ENCODE results near the gene APOM. TPM values are rescaled to one million over a fixed set of nuclear protein-coding genes. Genes with fewer than 3 reads are reported as not detected.

APOM gene
- total RNA-seq, 2 donors from 2014 or later, result 2.6 to 2.7 TPM

DNA sequence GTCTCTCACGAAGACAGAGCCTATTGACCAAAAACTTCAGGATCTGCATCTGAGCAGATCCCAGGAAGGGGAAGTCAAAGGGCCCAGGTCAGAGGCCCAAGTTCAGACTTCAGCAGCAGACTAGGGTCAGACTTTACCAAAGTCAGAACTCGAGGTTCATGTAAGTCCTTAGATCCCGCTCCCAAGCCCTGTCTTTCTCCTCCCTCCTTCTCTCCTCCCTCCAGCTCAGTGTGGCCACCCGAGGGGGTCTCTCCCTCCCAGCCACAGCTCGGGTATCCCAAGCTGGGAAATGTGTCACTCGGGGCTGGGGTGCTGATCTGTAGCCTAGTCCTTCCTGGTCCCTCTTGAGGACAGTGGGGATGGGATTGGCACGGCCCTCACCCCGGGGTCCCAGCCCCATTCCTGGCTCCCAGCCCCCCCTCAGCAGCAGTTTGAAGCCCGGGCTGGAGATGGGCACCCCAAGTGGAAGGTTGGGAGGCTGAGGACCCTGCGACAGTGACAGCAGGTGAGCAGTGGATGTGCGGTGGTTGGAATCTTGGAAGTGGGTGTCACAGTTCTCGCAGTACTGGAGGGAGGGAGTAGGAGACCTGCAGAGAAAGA is 6.5 kb downstream of the APOM start:
- Mint-ChIP-seq H3K27ac (peak overlapping the region; percentile 20 to 92), H3K36me3 (peaks cover 55 to 56% of the 10 kb centered on the region in 2 donors), H3K9me3 (no peaks in the 10 kb centered on the region)
- no peak for ATAC-seq
- DNase-seq (ENCODE audit: low spot score in 2 of 2), result no peak

DNA sequence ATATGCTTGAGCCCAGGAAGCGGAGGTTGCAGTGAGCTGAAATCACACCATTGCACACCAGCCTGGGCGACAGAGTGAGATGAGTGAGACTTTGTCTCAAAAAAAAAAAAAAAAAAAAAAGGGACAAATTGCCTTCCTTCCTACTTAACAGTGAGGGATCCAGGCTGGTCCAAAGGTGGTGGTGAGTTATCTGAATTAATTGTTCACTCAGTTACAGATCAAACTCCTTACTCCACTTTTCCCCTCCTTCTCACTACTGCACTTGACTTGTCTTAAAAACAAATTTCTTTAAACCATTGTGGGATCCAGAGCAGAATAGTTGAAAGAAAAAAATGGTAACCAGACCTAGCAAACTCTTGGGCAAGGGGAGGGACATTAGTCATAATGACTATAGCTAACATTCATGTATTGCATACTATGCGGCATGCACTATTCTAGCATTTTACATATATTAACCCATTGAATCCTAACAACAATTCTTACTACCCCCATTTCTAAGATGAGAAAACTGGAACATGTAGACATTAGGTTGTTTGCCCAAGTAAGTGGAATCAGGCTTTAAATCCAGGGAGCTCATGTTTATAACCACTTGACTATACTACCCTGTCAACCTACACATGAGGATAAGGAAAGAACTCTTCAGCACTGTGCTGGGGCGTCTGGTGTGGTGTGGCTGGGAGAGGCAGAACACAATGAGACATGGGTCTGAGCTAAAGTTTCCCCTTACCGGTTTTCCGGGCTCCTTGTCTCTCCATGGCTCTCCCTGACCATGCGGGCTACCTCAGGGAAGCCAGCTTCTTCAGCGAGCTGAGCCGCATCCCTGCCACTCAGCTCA is 7.6 kb downstream of the APOM start:
- Mint-ChIP-seq H3K27ac (peak overlapping the region; percentile 94 to 99), H3K36me3 (peaks cover 60 to 65% of the 10 kb centered on the region in 2 donors), H3K9me3 (no peaks in the 10 kb centered on the region)

DNA sequence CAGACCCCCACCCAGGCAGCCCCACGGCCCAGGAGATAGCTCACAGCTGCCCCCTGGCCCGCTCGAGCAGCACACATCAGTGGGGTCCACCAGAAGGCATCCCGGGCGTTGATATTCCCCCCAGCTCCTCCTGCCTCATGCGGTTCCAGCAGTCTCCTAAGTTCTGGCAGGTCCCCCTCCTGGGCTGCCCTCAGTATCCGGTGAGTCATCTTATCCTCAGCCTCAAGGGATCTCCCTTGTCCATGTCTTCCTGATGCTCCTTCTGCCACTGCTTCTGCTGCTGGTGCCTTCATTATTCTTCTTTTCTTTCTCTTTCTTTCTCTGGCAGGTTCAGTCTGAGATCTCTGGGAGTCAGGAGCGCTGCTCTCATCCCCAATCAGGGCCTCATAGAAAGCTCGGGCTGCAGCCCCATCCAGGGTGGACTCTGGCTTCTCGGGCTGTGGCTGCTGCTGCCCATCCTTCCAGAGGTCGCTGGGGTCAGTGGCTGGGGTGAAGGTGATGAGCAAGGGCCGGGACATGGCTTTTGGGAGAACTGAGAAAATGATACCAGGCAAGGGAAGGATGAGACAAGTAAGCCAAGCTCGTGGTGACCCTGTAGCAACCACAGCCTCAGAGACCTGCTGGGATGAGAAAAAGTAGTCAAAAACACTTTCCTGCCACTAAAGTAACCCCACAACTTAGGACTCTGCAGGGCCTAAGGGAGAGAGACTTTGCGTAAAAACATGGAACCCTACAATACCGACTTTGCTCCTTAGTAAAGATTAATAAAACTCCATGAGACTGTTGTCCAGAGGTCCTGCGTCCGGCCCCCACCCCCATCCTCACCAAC is 8.5 kb downstream of the APOM start:
- no peak for ATAC-seq
- Mint-ChIP-seq H3K36me3 (peaks cover 55 to 64% of the 10 kb centered on the region in 2 donors), H3K27ac (peak overlapping the region; percentile 94 to 99), H3K9me3 (no peaks in the 10 kb centered on the region)
- DNase-seq (ENCODE audit: low spot score in 2 of 2), result no peak

More for the DNA sequence above, 7.6 kb downstream of the APOM start:
- no peak for ATAC-seq
- DNase-seq (ENCODE audit: low spot score in 2 of 2), result no peak

DNA sequence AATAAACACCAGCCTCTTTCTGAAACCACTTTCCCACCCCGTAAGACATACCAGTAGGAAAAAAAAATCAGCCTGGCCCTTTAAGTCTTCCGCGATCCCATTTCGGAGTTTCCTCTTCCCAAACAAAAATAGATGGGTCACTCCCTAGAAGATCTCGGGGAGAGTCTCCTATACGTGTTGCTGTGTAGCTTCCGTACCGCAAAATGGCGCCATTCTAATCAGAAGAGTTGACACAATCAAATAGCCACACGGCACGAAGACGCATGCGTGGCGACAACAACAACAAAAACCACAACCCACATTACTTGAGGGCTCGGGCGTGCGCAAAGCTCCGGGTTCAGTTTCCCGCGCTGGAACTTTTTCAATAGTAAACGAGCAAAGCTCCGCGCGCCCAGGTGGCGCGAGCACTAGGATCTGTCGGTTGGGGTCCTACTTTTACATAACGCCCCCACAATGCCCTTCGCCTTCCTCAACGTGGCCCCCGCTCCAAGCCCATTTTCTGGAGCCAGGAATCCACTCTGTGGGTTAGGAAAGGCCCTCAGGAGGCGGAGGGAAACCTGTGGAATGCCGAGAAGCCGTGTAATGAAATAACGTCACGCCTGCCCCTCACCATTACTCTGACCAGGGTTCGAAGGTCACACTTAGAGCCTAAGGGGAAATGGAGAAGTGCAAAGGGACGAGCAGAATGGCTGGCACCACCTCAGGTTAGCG is 9.3 kb downstream of the APOM start, which contains the start of gene GPANK1:
Gene GPANK1 (minus strand): TSS at position 208 of the 711 bp plus-strand sequence. CDS start 519 bp downstream, outside the sequence.
- Mint-ChIP-seq H3K9me3 (no peaks in the 10 kb centered on the region), H3K27ac (peak within 1 kb of the TSS; percentile 94 to 99), H3K36me3 (peaks cover 48 to 56% of the 10 kb centered on the region in 2 donors)
- ATAC-seq (peak; percentile 30 to 46), DNase-seq (ENCODE audit: low spot score in 2 of 2) (peak; percentile 81 to 85)

DNA sequence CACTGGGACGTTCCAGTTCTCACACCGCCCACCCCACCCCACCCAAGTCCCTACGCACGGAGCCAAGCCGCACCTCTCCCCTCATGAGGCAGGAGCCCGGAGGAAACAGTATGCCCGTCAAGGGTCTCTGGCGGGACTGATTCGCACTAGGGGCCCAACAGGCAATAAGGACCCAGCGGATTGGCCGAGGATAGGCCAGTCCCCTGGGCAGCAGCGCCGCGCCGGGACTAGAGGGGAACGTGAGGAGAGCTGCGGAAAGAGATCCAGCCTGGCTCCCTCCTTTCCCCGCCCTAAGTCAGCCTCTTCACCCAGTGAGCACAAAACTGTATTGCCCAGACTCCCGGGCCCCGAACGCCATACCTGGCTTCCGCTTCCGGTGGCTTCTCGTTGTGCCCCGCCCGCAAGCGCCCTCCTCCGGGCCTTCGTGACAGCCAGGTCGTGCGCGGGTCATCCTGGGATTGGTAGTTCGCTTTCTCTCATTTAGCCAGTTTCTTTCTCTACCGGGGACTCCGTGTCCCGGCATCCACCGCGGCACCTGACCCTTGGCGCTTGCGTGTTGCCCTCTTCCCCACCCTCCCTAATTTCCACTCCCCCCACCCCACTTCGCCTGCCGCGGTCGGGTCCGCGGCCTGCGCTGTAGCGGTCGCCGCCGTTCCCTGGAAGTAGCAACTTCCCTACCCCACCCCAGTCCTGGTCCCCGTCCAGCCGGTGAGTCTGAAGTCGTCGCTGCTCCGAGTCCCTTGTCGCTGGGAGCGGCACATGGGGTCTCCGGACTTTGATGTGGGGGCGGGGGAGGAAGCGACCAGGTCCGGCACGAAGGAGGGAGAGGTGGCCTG is 10.0 kb downstream of the APOM start, which contains the start of gene CSNK2B:
Gene CSNK2B (plus strand): TSS at position 580 of the 836 bp plus-strand sequence. CDS start 752 bp downstream, outside the sequence.
- ATAC-seq, result peak; percentile 87 to 91
- H3K27ac Mint-ChIP-seq, result peak within 1 kb of the TSS; percentile 94 to 99
- peaks cover 45 to 52% of the 10 kb centered on the region in 2 donors for H3K36me3 Mint-ChIP-seq
- no peaks in the 10 kb centered on the region for H3K9me3 Mint-ChIP-seq
- DNase-seq (ENCODE audit: low spot score in 2 of 2), result peak; percentile 95 to 97

DNA sequence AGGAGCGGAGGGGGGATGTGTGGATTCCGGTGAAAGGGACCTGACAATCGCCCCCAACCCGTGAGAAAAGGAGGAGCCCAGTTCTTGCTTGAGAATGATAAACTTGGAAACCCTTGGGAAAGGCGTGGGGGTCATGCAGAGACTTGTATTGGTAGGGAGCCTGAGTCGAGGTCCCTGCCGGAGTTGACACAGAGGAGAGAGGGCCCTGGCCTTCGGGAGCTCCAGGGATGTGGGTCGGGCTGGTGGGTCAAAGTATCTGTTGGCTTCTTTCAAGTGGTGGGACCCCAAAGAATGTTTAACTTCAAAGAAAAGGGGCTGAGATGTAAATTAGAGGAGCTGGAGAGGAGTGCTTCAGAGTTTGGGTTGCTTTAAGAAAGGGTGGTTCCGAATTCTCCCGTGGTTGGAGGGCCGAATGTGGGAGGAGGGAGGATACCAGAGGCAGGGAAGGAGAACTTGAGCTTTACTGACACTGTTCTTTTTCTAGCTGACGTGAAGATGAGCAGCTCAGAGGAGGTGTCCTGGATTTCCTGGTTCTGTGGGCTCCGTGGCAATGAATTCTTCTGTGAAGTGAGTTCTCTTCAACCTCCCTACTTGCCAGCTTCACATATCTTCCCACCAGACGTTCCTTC is 10.8 kb downstream of the APOM start:
- ATAC-seq (no peak), DNase-seq (ENCODE audit: low spot score in 2 of 2) (no peak)
- H3K27ac Mint-ChIP-seq, result peak overlapping the region; percentile 94 to 99
- H3K9me3 Mint-ChIP-seq, result no peaks in the 10 kb centered on the region
- H3K36me3 Mint-ChIP-seq, result peaks cover 50 to 52% of the 10 kb centered on the region in 2 donors

DNA sequence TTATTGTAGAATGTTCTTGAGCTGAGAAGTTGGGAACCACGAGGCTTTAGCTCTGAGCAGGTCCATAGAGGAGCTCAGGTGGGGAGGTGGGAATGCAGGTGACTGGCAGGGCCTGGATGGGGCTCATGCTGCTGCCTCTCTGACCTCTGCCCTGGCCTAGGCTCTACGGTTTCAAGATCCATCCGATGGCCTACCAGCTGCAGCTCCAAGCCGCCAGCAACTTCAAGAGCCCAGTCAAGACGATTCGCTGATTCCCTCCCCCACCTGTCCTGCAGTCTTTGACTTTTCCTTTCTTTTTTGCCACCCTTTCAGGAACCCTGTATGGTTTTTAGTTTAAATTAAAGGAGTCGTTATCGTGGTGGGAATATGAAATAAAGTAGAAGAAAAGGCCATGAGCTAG is 14.0 kb downstream of the APOM start, which contains the start of gene LY6G5B:
Gene LY6G5B (plus strand): TSS at position 301 of the 400 bp plus-strand sequence. CDS start 975 bp downstream, outside the sequence.
- no peaks in the 10 kb centered on the region for H3K9me3 Mint-ChIP-seq
- peak within 1 kb of the TSS; percentile 11 to 88 for H3K27ac Mint-ChIP-seq
- ATAC-seq (no peak), DNase-seq (ENCODE audit: low spot score in 2 of 2) (no peak)
- H3K36me3 Mint-ChIP-seq, result peaks cover 29 to 39% of the 10 kb centered on the region in 2 donors

DNA sequence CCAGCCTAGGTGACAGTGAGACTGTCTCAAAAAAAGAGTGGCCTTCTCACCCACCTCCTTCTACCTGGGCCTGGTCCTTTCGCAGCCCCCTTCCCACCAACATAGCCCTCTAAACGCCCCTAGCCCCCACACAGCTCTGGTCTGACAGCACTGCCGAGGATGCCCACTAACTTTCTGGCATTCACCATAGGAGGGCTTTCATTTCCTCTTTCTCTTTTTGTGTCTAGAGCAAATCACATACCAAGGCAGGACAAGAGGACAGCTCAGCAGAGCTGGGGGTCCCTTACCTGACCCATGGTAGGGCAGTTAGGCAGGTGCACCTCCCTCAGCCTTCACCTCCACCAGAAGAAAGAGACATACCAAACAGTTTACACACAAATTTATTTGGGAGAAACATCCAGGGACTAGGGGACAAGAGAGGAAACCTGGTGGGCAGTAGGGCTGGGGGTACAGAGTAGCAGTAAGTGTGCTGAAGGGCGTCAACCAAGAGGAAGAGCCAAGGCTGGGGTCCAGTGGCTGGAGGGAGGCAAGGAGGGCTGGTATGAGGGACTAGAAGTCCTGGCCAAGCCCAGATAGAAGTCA is 20.7 kb downstream of the APOM start:
- DNase-seq (ENCODE audit: low spot score in 2 of 2), result no peak
- ATAC-seq, result no peak
- Mint-ChIP-seq H3K27ac (peak overlapping the region; percentile 19 to 21), H3K9me3 (no peaks in the 10 kb centered on the region), H3K36me3 (peaks cover 0 to 7% of the 10 kb centered on the region in 2 donors)

DNA sequence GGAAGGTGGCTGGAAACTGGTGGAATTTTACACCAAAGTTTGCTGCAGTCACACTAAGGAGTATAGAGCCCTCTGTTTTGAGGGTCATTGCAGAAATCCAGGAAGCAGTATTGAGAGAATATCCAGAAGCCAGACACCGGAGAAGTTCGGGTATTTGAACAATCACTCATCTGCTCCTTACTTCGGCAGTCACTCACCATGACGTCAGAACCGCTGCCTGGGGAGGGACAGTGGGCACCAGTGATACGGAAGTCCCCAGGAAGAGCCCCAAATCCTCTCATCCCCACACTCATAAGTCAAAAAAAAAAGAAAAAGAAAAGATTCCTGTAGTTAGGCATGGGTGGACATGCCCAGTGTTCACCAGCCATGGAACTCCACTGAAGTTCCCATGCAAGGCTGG is 21.2 kb downstream of the APOM start:
- H3K9me3 Mint-ChIP-seq, result no peaks in the 10 kb centered on the region
- H3K27ac Mint-ChIP-seq, result peak overlapping the region in 1 of 2 donors; percentile 21
- H3K36me3 Mint-ChIP-seq, result peaks cover 0 to 6% of the 10 kb centered on the region in 2 donors
- DNase-seq (ENCODE audit: low spot score in 2 of 2) (no peak), ATAC-seq (no peak)

DNA sequence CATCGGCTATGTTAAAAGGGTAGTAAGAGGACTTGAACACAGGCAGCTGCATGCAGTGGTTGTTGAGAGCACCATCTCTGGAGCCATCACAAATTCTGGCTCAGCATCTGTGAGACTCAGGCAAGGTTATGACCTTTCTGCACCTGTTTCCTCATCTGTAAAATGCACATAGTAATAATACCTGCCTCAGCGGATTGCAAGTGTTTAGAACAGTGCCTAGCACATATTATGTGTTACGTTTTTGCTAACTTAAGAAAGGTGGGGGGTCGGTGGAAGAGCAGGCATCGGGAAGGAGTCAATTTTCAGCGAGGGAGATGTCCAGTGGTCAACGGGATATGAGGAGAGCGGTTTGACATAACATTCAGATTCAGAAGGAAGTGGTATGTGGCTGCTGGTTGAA is 22.3 kb downstream of the APOM start:
- peak overlapping the region in 1 of 2 donors; percentile 29 for H3K27ac Mint-ChIP-seq

DNA sequence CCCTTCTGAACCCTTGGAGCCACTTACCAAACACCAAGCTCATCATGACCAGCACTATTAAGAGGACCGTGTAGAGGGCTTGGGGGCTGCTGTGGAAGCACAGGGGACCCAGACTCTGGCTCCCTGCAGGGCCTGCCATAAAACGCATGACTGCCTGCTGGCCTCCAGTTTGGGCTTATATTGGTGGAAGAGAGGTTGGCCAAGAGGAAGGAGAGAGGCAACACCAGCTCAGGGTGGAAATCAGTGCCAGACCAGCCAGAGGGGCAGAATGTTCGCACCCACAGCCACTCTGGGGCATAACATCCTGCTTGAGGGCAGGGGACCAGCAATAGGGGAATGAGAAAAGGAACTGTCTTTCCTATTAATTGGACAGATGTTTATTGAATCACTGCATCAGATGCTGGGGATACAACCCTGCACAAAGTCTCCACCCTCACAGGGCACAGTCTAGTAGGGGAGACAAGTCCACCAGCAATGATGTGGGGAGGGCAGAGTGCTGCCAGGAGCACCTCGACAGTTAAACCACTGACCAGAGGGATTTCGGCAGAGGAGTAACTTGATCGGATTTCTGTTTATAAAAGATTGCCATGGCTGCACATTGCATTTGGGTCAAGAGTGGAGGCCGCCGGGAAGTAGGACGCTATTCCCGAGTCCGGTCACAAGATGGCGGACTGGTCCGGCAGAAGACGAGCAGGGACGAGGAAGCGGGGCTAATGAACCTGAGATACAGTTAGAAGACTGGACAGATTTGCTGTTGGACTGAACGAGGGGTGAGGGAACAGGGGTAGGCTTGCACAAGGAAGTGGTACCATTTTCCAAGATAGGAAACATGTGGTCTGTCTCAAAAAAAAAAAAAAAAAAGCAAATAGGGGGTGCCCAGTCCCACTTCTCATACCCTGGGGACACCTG is 24.8 kb downstream of the APOM start, which contains the start of gene LY6G5C:
Gene LY6G5C (minus strand): TSS at position 842 of the 909 bp plus-strand sequence. CDS start 694 bp downstream, at position 148.
- DNase-seq (ENCODE audit: low spot score in 2 of 2) (peak; percentile 70 to 75), ATAC-seq (peak; percentile 64 to 74)
- Mint-ChIP-seq H3K9me3 (no peaks in the 10 kb centered on the region), H3K27ac (peak within 1 kb of the TSS; percentile 15 to 83), H3K36me3 (no peaks in the 10 kb centered on the region)

More for the DNA sequence above, 22.3 kb downstream of the APOM start:
- DNase-seq (ENCODE audit: low spot score in 2 of 2) (no peak), ATAC-seq (no peak)
- Mint-ChIP-seq H3K9me3 (no peaks in the 10 kb centered on the region), H3K36me3 (peaks cover 0 to 6% of the 10 kb centered on the region in 2 donors)

DNA sequence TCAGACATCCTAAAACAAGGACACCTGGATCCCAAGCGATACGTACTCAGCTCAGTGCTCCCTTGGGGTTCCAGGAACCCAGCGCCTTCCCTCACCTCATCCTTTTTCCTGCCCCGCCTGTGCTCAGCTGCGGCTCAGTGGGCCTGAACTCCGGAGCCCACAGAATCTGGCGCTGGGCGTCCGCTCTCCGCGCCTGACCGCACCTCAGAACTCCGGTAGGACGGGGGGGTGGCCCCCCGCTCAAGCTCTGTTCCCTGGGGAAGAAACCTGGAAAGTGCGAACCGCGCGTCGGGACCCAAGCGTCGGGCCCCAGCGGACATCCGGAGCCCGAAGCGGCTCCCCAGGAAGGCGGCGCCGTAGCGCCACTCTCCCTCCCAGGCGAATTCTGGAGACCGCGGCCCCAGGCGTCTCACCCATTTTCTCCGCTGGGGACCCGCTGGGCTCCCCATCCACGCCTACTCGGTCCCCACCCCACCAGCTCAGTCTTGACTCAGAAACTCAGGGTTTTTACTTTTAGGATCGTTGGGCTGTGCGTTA is 25.5 kb downstream of the APOM start:
- peak overlapping the region in 1 of 2 donors; percentile 83 for H3K27ac Mint-ChIP-seq
- peak; percentile 56 to 66 for DNase-seq (ENCODE audit: low spot score in 2 of 2)
- peak; percentile 68 to 78 for ATAC-seq
- H3K36me3 Mint-ChIP-seq, result no peaks in the 10 kb centered on the region
- no peaks in the 10 kb centered on the region for H3K9me3 Mint-ChIP-seq

DNA sequence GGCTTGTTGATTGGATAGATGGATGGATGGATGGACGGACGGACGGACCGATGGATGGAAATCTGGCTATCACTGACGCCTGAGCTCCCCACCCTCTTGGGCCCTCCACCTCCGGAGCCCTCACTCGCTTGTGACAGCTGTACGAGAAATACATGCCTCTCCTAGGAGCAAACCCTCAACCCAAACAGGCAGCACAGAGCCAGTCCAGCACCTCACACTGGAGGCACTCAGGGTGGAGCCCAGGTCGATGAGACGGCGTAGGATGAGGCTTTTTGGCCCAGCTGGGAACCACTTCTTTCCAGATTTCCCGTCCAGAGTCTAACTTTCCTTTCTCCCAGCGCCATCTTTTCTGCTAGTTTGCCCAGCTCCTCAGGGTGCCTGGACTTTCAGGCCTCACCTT is 27.9 kb downstream of the APOM start:
- H3K27ac Mint-ChIP-seq, result no peak overlapping the region
- ATAC-seq (no peak), DNase-seq (ENCODE audit: low spot score in 2 of 2) (no peak)
- no peaks in the 10 kb centered on the region for H3K36me3 Mint-ChIP-seq
- H3K9me3 Mint-ChIP-seq, result no peaks in the 10 kb centered on the region
